H9 (cell line): ENCODE results near the gene VEGFD. TPM values are rescaled to one million over a fixed set of nuclear protein-coding genes. Genes with fewer than 3 reads are reported as not detected.

Source experiments
- DNase-seq: peaks from one replicate; pipeline ENCODE4 v3.0.0-alpha.2; 2017
- H2AFZ ChIP-seq: one replicate; pipeline ENCODE4 v1.6.1; 2013; ENCODE audit warnings: mild to moderate bottlenecking, low read length, control low read depth, moderate library complexity
- H2AK5ac ChIP-seq: 2 replicates; pipeline ENCODE4 v1.6.1; 2013; ENCODE audit warnings: low read length, control low read depth, mixed read lengths; ENCODE audit not compliant: insufficient read length
- H2BK120ac ChIP-seq: one replicate; pipeline ENCODE4 v1.6.1; 2013; ENCODE audit warnings: low read depth, mild to moderate bottlenecking, low read length, control low read depth, inconsistent platforms; ENCODE audit not compliant: poor library complexity, severe bottlenecking
- H2BK12ac ChIP-seq: 2 replicates; pipeline ENCODE4 v1.6.1; 2013; ENCODE audit warnings: low read length, control low read depth, mixed read lengths, low read depth; ENCODE audit not compliant: insufficient read length
- H2BK15ac ChIP-seq: 2 replicates; pipeline ENCODE4 v1.6.1; 2013; ENCODE audit warnings: low read depth, low read length, control low read depth
- H2BK20ac ChIP-seq: one replicate; pipeline ENCODE4 v1.6.1; 2013; ENCODE audit warnings: low read depth, mild to moderate bottlenecking, low read length, control low read depth, inconsistent platforms; ENCODE audit not compliant: poor library complexity, severe bottlenecking
- H2BK5ac ChIP-seq: 2 replicates; pipeline ENCODE4 v1.6.1; 2013; ENCODE audit warnings: low read length, control low read depth, mixed read lengths; ENCODE audit not compliant: insufficient read length
- H3K14ac ChIP-seq: 2 replicates; pipeline ENCODE4 v1.6.1; 2013; ENCODE audit warnings: low read length, control low read depth; ENCODE audit not compliant: insufficient read depth
- H3K18ac ChIP-seq: 2 replicates; pipeline ENCODE4 v1.6.1; 2013; ENCODE audit warnings: low read depth, mild to moderate bottlenecking, mixed read lengths, low read length, control low read depth; ENCODE audit not compliant: insufficient read length
- H3K23ac ChIP-seq: 2 replicates; pipeline ENCODE4 v1.6.1; 2013; ENCODE audit warnings: low read length, control low read depth, mixed read lengths, low read depth; ENCODE audit not compliant: insufficient read length
- H3K23me2 ChIP-seq: 2 replicates; pipeline ENCODE4 v1.6.1; 2013; ENCODE audit warnings: low read depth, mild to moderate bottlenecking, mixed read lengths, low read length, control low read depth; ENCODE audit not compliant: insufficient read length, poor library complexity, severe bottlenecking
- H3K27ac ChIP-seq: 2 replicates; pipeline ENCODE4 v1.5.1; 2013; ENCODE audit warnings: low read length, control low read depth, mixed read lengths, low read depth; ENCODE audit not compliant: insufficient read length
- H3K27me3 ChIP-seq: 2 replicates; pipeline ENCODE4 v1.6.1; 2013; ENCODE audit warnings: low read length, control low read depth, inconsistent platforms; ENCODE audit not compliant: insufficient read depth
- H3K4ac ChIP-seq: 2 replicates; pipeline ENCODE4 v1.6.1; 2013; ENCODE audit warnings: low read depth, mild to moderate bottlenecking, control low read depth, inconsistent platforms, low read length, moderate library complexity
- H3K4me1 ChIP-seq: 2 replicates; pipeline ENCODE4 v1.6.1; 2013; ENCODE audit warnings: low read length, control low read depth, inconsistent platforms; ENCODE audit not compliant: insufficient read depth
- H3K4me2 ChIP-seq: 2 replicates; pipeline ENCODE4 v1.6.1; 2013; ENCODE audit warnings: low read length, control low read depth, mixed read lengths; ENCODE audit not compliant: insufficient read length, insufficient read depth
- H3K56ac ChIP-seq: 2 replicates; pipeline ENCODE4 v1.6.1; 2013; ENCODE audit warnings: low read depth, mild to moderate bottlenecking, mixed read lengths, low read length, control low read depth; ENCODE audit not compliant: insufficient read length
- H3K79me1 ChIP-seq: 2 replicates; pipeline ENCODE4 v1.6.1; 2013; ENCODE audit warnings: low read depth, mild to moderate bottlenecking, moderate library complexity, low read length, control low read depth, inconsistent platforms; ENCODE audit not compliant: insufficient read depth, poor library complexity, severe bottlenecking
- H3K79me2 ChIP-seq: 2 replicates; pipeline ENCODE4 v1.6.1; 2013; ENCODE audit warnings: low read length, control low read depth, inconsistent platforms; ENCODE audit not compliant: insufficient read depth
- H3K9ac ChIP-seq: 2 replicates; pipeline ENCODE4 v1.6.1; 2013; ENCODE audit warnings: low read length, control low read depth, mixed read lengths; ENCODE audit not compliant: insufficient read length; ENCODE audit errors: extremely low read depth
- H3K9me3 ChIP-seq: one replicate; pipeline ENCODE4 v1.6.1; 2013; ENCODE audit warnings: low read depth, low read length, inconsistent platforms; ENCODE audit not compliant: control insufficient read depth
- H3T11ph ChIP-seq: one replicate; pipeline ENCODE4 v1.6.1; 2013; ENCODE audit warnings: mild to moderate bottlenecking, low read length, control low read depth, inconsistent platforms
- H4K20me1 ChIP-seq: one replicate; pipeline ENCODE4 v1.6.1; 2013; ENCODE audit not compliant: control insufficient read depth, insufficient read length, insufficient read depth
- H4K5ac ChIP-seq: 2 replicates; pipeline ENCODE4 v1.6.1; 2013; ENCODE audit warnings: low read depth, mild to moderate bottlenecking, mixed read lengths, low read length, control low read depth; ENCODE audit not compliant: insufficient read length
- H4K8ac ChIP-seq: replicated peaks from 2 replicates; pipeline ENCODE4 v1.6.1; 2013; ENCODE audit warnings: low read length, control low read depth, mixed read lengths, low read depth; ENCODE audit not compliant: insufficient read length
- H4K91ac ChIP-seq: 2 replicates; pipeline ENCODE4 v1.6.1; 2013; ENCODE audit warnings: low read depth, mild to moderate bottlenecking, moderate library complexity, mixed read lengths, low read length, control low read depth; ENCODE audit not compliant: insufficient read length
- H3K27ac Mint-ChIP-seq, 3 experiments: 2 replicates in 2 of 3; 3 replicates in 1 of 3; pipeline ENCODE4 v1.8.0; 2020 to 2021; ENCODE audit warnings: mixed read lengths in 3 of 3, mild to moderate bottlenecking in 1 of 3, moderate library complexity in 1 of 3
- H3K27me3 Mint-ChIP-seq: 2 replicates; pipeline ENCODE4 v1.8.0; 2021; ENCODE audit warnings: low read depth, mild to moderate bottlenecking, moderate library complexity, mixed read lengths
- H3K36me3 Mint-ChIP-seq, 3 experiments: 2 replicates in 2 of 3; 3 replicates in 1 of 3; pipeline ENCODE4 v1.8.0; 2020 to 2021; ENCODE audit warnings: low read depth in 3 of 3, mixed read lengths in 3 of 3; ENCODE audit not compliant: insufficient read depth in 1 of 3
- H3K4me1 Mint-ChIP-seq, 2 experiments: 2 replicates each; pipeline ENCODE4 v1.8.0; 2020; ENCODE audit warnings: mixed read lengths in 2 of 2
- H3K4me3 Mint-ChIP-seq, 2 experiments: 2 replicates in 1 of 2; 3 replicates in 1 of 2; pipeline ENCODE4 v1.8.0; 2020 to 2021; ENCODE audit warnings: mild to moderate bottlenecking in 2 of 2, mixed read lengths in 2 of 2, moderate library complexity in 1 of 2
- H3K9me3 Mint-ChIP-seq, 2 experiments: 2 replicates in 1 of 2; 3 replicates in 1 of 2; pipeline ENCODE4 v1.8.0; 2020; ENCODE audit warnings: mild to moderate bottlenecking in 2 of 2, mixed read lengths in 2 of 2, moderate library complexity in 1 of 2
- CTCF ChIP-seq: fragments of 200-600 bp; sonication (generic); conservative IDR thresholded peaks from 3 replicates; pipeline ENCODE4 v1.8.0; 2021; ENCODE audit warnings: antibody characterized with exemption, mild to moderate bottlenecking
- total RNA-seq: library from RNA; stranded (reverse); gene quantifications from 2 replicates; pipeline ENCODE4 v1.2.1, GENCODE V29; 2021

Gene VEGFD
- total RNA-seq, 1 experiment from 2014 or later: 0.11 TPM

- H3K36me3 Mint-ChIP-seq: peaks cover 0 to 8% (median 3%) of the 10 kb centered on the region in 3 experiments; a peak in 3 of 7 replicates
Measured at GRCh38 chrX:15410430-15410829, 26.2 kb upstream of the VEGFD start.

More at GRCh38 chrX:15410430-15410829, 26.2 kb upstream of the VEGFD start:
- no peaks in the 10 kb centered on the region for H3K23me2 ChIP-seq
- no peak overlapping the region for H4K5ac ChIP-seq
- no peak overlapping the region for H2BK120ac ChIP-seq
- H2BK20ac ChIP-seq: no peak overlapping the region
- no peak overlapping the region for H2BK12ac ChIP-seq
- no peak overlapping the region for H2BK5ac ChIP-seq
- no peak overlapping the region for H2AK5ac ChIP-seq
- Mint-ChIP-seq H3K4me3 (no peak overlapping the region), H3K9me3 (no peaks in the 10 kb centered on the region; a peak in 1 of 5 replicates), H3K27me3 (no peaks in the 10 kb centered on the region; the same call in 1 of the 2 replicates), H3K27ac (no peak overlapping the region), H3K4me1 (peaks cover 8 to 15% of the 10 kb centered on the region in 2 experiments)
- no peak for TF ChIP-seq CTCF
- H4K8ac ChIP-seq: no peak overlapping the region
- DNase-seq: no peak
- no peak overlapping the region for H2BK15ac ChIP-seq
- H3K9ac ChIP-seq: no peak overlapping the region
- H3K4ac ChIP-seq: no peak overlapping the region
- no peak overlapping the region for H3T11ph ChIP-seq
- no peak overlapping the region for H3K23ac ChIP-seq
- no peak overlapping the region for H3K4me2 ChIP-seq
- H3K18ac ChIP-seq: no peak overlapping the region
- no peak overlapping the region for H4K91ac ChIP-seq
- no peak overlapping the region for H3K14ac ChIP-seq
- no peaks in the 10 kb centered on the region for H3K79me2 ChIP-seq
- H3K27ac ChIP-seq: no peak overlapping the region
- no peaks in the 10 kb centered on the region for H3K9me3 ChIP-seq
- H3K79me1 ChIP-seq: peaks cover 3% of the 10 kb centered on the region
- H3K27me3 ChIP-seq: no peaks in the 10 kb centered on the region
- peaks cover 7% of the 10 kb centered on the region; the same call in 1 of the 2 replicates for H3K4me1 ChIP-seq
- H4K20me1 ChIP-seq: no peaks in the 10 kb centered on the region
- H3K56ac ChIP-seq: no peak overlapping the region
- H2AFZ ChIP-seq: no peak overlapping the region
